ENCODE data around the gene NEAT1.

Gene NEAT1

DNA sequence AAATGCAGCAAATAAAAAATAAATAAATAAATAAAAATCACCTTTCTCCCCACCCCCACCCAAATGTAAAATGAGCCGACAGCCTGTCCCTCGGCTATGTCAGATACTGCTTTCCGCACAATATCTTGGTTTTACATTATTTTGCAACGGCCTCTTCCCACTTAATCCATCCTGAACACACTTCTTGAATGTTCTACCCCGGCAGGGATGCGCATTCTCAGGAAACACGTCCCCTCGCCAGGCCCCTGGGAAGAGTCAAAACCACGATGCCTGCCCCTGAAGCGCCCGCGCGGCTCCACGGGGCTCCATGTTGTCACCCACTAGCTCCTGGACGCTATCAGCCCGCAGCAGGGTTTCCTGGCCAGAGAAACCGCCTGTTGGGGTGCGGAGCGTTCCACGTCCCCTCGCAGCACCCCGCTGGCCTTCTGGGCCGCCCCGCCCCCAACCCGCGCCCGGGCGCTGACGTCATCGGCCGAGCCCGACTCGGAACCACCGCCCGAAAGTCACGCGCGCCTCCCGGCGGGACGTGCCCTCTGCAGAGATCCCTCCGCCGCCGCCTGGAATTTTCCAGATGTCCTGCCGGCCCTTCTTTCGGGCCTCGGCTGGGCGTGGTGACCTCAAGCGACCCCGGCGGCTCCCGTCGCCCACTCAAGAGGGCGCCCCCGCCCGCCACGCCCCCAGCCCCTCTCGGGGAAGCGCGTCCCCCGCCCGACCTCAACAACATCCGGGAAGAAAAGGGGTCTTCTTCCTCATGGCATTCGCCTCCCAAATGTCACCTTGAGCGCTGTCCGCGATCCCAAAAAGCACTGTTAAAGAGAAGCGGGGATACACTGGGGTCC lies 585 bp upstream of the NEAT1 start:
- DNase-seq (ENCODE audit: low read depth in 3 of 3): peak; percentile 95 to 97 (median 95)

- no peak for DNase-seq (ENCODE audit: low read depth in 3 of 3)
Observed at GRCh38 chr11:65423516-65424204, 1.1 kb downstream of the NEAT1 start.

DNA sequence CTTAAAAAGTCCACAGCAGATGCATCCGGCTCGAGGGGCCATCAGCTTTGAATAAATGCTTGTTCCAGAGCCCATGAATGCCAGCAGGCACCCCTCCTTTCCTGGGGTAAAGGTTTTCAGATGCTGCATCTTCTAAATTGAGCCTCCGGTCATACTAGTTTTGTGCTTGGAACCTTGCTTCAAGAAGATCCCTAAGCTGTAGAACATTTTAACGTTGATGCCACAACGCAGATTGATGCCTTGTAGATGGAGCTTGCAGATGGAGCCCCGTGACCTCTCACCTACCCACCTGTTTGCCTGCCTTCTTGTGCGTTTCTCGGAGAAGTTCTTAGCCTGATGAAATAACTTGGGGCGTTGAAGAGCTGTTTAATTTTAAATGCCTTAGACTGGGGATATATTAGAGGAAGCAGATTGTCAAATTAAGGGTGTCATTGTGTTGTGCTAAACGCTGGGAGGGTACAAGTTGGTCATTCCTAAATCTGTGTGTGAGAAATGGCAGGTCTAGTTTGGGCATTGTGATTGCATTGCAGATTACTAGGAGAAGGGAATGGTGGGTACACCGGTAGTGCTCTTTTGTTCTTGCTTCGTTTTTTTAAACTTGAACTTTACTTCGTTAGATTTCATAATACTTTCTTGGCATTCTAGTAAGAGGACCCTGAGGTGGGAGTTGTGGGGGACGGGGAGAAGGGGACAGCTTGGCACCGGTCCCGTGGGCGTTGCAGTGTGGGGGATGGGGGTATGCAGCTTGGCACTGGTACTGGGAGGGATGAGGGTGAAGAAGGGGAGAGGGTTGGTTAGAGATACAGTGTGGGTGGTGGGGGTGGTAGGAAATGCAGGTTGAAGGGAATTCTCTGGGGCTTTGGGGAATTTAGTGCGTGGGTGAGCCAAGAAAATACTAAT lies 1.9 kb downstream of the NEAT1 start:
- peak in 1 of 3 donors; percentile 68 for DNase-seq (ENCODE audit: low read depth in 3 of 3)

- peak in 1 of 3 donors; percentile 83 for DNase-seq (ENCODE audit: low read depth in 3 of 3)
Observed at GRCh38 chr11:65425105-65425970, 2.7 kb downstream of the NEAT1 start.

- no peak for DNase-seq (ENCODE audit: low read depth in 3 of 3)
Observed at GRCh38 chr11:65425971-65426838, 3.6 kb downstream of the NEAT1 start.

DNA sequence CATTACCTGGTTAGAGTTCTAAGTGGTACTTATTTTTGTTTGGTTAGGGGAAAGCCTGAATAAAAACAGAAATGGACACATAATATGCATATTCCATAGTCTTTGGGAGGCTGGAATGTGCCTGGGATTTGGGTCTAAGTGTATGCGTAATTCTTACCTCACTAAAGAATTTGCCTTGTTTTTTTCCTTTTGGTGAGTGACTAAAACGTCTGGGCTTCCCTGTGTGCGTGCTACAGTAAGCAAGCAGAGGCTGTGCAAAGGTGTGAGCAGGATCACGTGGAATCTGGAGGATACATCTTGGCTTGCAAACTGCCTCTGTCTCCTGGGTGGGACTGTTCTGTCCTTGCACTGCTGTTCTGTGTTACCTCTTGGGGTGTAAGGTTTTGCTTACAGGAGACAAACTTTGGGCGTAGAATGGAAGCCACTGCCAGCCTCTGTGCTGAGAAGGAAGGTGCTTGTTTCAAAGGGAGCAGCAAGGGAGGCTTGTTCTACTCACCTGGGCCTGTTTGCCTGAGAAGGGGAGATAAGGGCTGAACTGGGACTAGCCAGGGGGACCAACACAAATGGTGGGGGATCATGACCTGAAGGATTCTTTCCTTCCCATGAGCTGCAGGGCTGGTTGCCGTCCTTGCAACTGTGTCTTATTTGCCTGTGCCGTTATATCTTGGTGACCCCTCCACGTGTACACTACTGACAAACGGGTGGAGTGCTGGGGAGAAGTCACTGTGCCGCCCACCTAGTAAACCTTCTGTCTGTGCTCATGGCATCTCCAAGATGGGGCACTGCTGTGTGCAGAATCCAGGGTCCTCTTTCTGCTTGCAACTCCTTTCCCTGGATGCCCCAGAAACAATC lies 4.5 kb downstream of the NEAT1 start:
- DNase-seq (ENCODE audit: low read depth in 3 of 3): no peak

GRCh38 chr11:65427691-65428577 lies 5.3 kb downstream of the NEAT1 start:
- DNase-seq (ENCODE audit: low read depth in 3 of 3): no peak

DNA sequence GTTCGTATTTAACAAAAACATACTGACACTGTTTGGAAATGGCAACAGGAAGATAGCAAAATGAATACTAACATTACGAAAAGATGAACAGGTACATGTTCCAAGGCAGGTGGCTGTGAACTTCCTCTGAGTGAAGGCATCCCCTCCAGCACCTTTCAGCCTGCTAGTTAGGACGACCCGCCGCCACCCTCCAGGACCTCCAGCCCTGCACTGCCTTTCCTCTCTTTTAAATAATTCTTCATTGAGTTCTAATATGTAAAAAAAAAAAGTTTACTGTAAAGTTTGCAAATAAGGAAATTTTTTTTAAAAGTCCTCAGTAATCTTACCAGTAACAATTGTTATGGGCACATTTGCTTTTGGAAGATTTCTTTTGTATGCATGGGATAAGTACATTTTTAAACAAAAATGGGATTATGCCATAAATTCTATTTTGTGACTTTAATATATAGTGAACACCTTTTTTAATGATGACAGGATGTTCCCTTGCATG lies 6.0 kb downstream of the NEAT1 start:
- no peak for DNase-seq (ENCODE audit: low read depth in 3 of 3)

GRCh38 chr11:65429068-65429681 lies 6.6 kb downstream of the NEAT1 start:
- DNase-seq (ENCODE audit: low read depth in 3 of 3): no peak

DNA sequence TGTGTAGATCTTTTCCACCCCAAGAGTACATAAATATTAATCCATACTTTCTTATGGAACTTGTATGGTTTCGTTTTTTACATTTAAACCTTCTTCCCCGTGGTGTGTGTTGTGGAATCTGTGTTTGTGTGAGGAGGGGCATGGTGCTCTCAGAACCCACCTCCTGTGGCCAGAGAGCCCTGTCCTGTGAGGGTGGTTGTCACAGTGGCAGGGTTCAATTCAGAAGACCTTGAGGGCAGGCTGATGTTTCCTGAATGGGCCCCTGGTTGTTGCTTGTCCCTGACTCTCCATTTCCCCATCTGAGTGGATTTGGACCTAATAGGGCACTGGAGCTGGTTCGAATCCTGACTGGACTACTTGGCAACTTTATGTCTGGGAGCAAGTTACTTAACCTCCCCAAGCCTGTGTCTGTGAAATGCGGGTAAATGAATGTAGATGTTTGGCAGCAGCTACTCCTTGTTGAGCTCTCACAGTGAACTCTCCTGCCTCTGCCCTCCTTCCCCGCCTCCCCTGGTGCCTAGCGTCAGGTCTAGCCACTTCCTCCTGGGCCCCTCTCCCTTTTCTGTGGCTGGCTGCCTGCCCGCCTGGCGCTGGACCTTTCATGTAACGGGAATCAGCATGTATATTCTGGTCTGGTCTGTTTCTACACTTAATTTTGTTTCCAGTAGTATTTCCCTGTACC lies 7.3 kb downstream of the NEAT1 start:
- no peak for DNase-seq (ENCODE audit: low read depth in 3 of 3)

GRCh38 chr11:65430406-65431217 lies 8.0 kb downstream of the NEAT1 start:
- no peak for DNase-seq (ENCODE audit: low read depth in 3 of 3)

GRCh38 chr11:65431451-65432099 lies 9.0 kb downstream of the NEAT1 start:
- DNase-seq (ENCODE audit: low read depth in 3 of 3): no peak

DNA sequence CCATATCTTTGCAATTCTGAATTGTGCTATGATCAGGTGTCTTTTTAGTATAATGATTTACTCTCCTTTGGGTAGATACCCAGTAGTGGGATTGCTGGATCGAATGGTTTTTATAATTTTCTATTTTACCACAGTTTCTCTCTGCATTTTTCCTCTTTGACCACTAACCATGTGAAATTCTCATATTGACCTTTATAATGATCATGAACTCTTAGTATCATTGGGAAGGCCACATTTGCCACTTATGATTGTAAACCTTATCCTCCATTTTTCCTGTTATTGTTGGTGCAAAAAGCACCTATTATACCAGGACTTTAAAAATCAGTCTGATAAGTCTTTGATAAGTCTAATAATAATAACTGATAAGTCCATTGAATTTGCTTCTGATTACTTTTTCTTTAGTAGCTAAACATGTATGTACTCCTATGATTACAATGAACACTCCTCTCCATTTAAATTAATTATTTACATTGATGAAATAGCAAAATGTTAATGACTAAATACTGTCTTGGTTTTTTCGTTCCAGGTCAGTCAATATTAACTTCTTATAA lies 9.6 kb downstream of the NEAT1 start:
- no peak for DNase-seq (ENCODE audit: low read depth in 3 of 3)

DNA sequence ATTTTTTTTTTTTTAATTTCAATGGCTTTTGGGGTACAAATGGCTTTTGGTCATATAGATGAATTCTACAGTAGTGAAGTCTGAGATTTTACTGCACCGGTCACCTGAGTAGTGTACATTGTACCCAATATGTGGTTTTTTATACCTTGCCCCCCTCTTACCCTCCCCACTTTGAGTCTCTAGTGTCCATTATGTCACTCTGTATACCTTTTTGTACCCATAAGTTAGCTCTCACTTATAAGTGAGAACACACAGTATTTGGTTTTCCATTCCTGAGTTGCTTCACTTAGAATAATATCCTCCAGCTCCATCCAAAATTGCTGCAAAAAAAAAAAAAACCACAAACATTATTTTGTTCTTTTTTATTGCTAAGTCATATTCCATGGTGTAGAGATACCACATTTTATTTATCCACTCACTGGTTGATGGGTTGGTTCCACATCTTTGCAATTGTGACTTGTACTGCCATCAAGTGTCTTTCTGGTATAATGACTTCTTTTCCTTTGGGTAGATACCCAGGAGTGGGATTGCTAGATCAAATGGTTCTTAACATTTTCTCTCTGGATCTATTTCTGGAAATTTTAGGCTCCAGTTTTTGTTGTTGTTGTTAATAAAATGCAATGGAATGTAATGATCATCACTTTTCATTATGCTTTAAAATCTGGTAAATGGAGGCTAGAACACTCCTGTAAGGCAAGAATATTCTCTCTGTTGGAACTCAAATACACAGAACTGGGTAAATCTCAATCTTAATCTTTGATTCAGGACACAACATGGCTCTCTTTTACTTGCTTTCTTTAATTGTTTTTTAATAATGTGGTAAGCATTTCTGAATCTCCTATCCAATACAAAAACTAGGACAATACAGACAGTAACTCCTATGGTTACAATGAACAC lies 10.3 kb downstream of the NEAT1 start:
- DNase-seq (ENCODE audit: low read depth in 3 of 3): no peak
